ENCODE data around the gene PODXL. TPM values are rescaled to one million over a fixed set of nuclear protein-coding genes. Genes with fewer than 3 reads are reported as not detected.

PODXL gene
- total RNA-seq, 1 experiment from 2014 or later: 1.5 TPM

DNA sequence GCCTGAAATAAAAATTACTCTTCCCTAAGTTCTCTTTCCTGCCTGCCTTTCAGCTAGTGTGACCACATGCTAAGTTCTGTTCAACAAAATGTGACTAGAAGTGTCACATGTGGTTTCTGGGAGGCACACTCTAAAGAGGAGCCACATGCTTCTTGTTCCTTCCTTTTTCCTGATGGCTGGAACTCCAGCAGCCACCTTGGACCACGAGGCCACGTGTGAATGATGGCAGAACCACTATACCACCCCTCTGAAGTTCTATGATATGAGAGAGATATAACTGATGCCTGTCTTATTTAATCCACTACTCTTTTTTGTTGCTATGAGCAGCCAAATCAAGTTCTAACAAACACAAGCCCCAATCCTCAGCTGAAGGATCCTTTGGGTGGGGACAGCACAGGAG, 8.1 kb downstream of the PODXL start:
- H2AFZ ChIP-seq (ENCODE audit: low read length): no peak overlapping the region
- no peaks in the 10 kb centered on the region for H3K36me3 ChIP-seq (ENCODE audit: insufficient read depth, low read length)
- H3K4me1 ChIP-seq (ENCODE audit: low read length): peaks cover 4% of the 10 kb centered on the region
- no peaks in the 10 kb centered on the region for H3K9me3 ChIP-seq (ENCODE audit: low read length)
- no peak for DNase-seq
- H3K79me2 ChIP-seq (ENCODE audit: low read length): no peaks in the 10 kb centered on the region
- no peaks in the 10 kb centered on the region for H3K27me3 ChIP-seq (ENCODE audit: low read length)
- H4K20me1 ChIP-seq (ENCODE audit: insufficient read depth, low read depth, low read length): 0 out of 2 replicates have a peak, but pooled peaks cover 6% of the 10 kb centered on the region
- H3K27ac ChIP-seq (ENCODE audit: low read length): no peak overlapping the region
- no peaks in the 10 kb centered on the region for H3K9me2 ChIP-seq (replicated peaks; ENCODE audit: insufficient read depth, low read length)
- no peak overlapping the region for H3K4me2 ChIP-seq (ENCODE audit: low read depth, low read length, poor library complexity, severe bottlenecking)
- no peak overlapping the region for H3K9ac ChIP-seq (ENCODE audit: low read length)
- no peak overlapping the region for H3K4me3 ChIP-seq (ENCODE audit: low read length)

DNA sequence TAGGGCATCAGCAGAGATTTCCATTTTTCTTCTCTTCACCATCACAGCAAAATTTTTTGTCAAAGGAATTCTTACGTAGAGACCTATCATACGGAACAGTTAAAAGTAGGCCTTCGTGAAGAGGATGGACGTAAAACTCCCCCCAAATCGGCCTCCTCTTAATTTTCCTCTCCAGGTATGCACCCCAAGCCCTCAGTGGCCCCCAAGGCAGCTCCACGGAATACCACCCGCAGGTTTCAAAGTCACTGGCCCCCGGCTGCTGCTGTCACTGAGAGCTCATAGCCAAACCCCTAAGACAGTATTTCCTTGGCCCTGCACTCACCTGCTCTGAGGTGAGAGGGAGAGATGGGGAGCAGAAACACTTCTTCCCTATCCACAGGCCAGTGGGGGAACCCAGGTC, 8.8 kb downstream of the PODXL start:
- H2AFZ ChIP-seq (ENCODE audit: low read length): no peak overlapping the region
- H3K9ac ChIP-seq (ENCODE audit: low read length): no peak overlapping the region
- no peaks in the 10 kb centered on the region for H3K79me2 ChIP-seq (ENCODE audit: low read length)
- no peak overlapping the region for H3K27ac ChIP-seq (ENCODE audit: low read length)
- H3K27me3 ChIP-seq (ENCODE audit: low read length): no peaks in the 10 kb centered on the region
- 0 out of 2 replicates have a peak, but pooled peaks cover 6% of the 10 kb centered on the region for H4K20me1 ChIP-seq (ENCODE audit: insufficient read depth, low read depth, low read length)
- no peaks in the 10 kb centered on the region for H3K4me1 ChIP-seq (ENCODE audit: low read length)
- no peak overlapping the region for H3K4me3 ChIP-seq (ENCODE audit: low read length)
- no peaks in the 10 kb centered on the region for H3K36me3 ChIP-seq (ENCODE audit: insufficient read depth, low read length)
- H3K4me2 ChIP-seq (ENCODE audit: low read depth, low read length, poor library complexity, severe bottlenecking): no peak overlapping the region
- H3K9me3 ChIP-seq (ENCODE audit: low read length): no peaks in the 10 kb centered on the region
- DNase-seq: no peak
- no peaks in the 10 kb centered on the region for H3K9me2 ChIP-seq (replicated peaks; ENCODE audit: insufficient read depth, low read length)

DNA sequence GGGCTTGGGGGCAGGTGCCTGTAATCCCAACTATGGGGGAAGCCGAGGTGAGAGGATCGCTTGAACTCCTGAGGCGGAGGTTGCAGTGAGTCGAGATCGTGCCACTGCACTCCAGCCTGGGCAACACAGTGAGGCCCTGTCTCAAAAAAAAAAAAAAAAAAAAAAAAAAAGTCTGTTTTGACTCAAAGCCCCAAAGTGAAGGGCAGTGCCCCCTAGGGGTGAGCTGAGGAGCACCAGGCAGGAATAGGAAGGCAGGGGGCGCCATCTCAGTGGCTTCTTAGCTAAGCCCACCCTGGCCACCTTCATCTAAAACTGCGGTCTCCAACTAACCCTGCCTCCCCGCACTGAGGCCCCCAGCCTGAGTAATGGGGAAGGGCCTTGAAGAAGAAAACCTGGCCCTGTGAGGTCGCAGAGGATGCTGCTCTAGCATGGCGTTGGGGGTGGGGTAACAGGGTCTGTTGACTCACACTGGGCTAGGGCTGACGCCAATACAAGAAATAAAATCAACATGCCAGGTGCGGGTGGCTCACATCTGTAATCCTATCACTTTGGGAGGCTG, 9.8 kb downstream of the PODXL start:
- Histone ChIP-seq H3K4me1 (ENCODE audit: low read length) (no peaks in the 10 kb centered on the region), H3K4me2 (ENCODE audit: low read depth, low read length, poor library complexity, severe bottlenecking) (no peak overlapping the region), H3K9me3 (ENCODE audit: low read length) (no peaks in the 10 kb centered on the region), H4K20me1 (ENCODE audit: insufficient read depth, low read depth, low read length) (0 out of 2 replicates have a peak, but pooled peaks cover 6% of the 10 kb centered on the region), H3K27me3 (ENCODE audit: low read length) (no peaks in the 10 kb centered on the region), H2AFZ (ENCODE audit: low read length) (no peak overlapping the region), H3K4me3 (ENCODE audit: low read length) (no peak overlapping the region), H3K9ac (ENCODE audit: low read length) (no peak overlapping the region), H3K36me3 (ENCODE audit: insufficient read depth, low read length) (no peaks in the 10 kb centered on the region), H3K9me2 (replicated peaks; ENCODE audit: insufficient read depth, low read length) (no peaks in the 10 kb centered on the region), H3K27ac (ENCODE audit: low read length) (no peak overlapping the region), H3K79me2 (ENCODE audit: low read length) (no peaks in the 10 kb centered on the region)
- DNase-seq: peak; percentile 91

DNA sequence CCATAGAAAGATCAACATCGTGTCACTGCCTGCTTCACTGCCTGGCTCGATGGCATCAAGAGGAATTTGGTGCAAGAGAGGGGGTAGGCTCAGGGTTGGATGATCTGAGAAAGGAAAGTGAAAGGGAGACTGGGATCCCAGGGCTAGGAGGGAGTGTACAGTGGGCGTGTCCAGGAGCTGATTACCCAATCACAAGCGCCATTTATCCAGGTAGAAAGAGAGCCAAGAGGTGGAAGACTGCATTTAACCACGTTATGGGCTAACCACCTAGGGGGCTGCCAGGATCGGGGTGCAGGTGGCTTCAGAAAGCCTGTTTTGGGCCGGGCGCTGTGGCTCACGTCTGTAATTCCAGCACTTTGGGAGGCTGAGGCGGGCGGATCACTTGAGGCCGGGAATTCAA, 10.3 kb downstream of the PODXL start:
- H3K4me3 ChIP-seq (ENCODE audit: low read length): no peak overlapping the region
- H3K9ac ChIP-seq (ENCODE audit: low read length): no peak overlapping the region
- H2AFZ ChIP-seq (ENCODE audit: low read length): no peak overlapping the region
- H3K9me2 ChIP-seq (replicated peaks; ENCODE audit: insufficient read depth, low read length): no peaks in the 10 kb centered on the region
- no peaks in the 10 kb centered on the region for H3K79me2 ChIP-seq (ENCODE audit: low read length)
- H4K20me1 ChIP-seq (ENCODE audit: insufficient read depth, low read depth, low read length): 0 out of 2 replicates have a peak, but pooled peaks cover 6% of the 10 kb centered on the region
- H3K27me3 ChIP-seq (ENCODE audit: low read length): no peaks in the 10 kb centered on the region
- no peaks in the 10 kb centered on the region for H3K9me3 ChIP-seq (ENCODE audit: low read length)
- H3K4me2 ChIP-seq (ENCODE audit: low read depth, low read length, poor library complexity, severe bottlenecking): no peak overlapping the region
- no peaks in the 10 kb centered on the region for H3K4me1 ChIP-seq (ENCODE audit: low read length)
- DNase-seq: no peak
- H3K36me3 ChIP-seq (ENCODE audit: insufficient read depth, low read length): no peaks in the 10 kb centered on the region
- no peak overlapping the region for H3K27ac ChIP-seq (ENCODE audit: low read length)

- no peaks in the 10 kb centered on the region for H3K79me2 ChIP-seq (ENCODE audit: low read length)
- H3K36me3 ChIP-seq (ENCODE audit: insufficient read depth, low read length): no peaks in the 10 kb centered on the region
- H3K4me1 ChIP-seq (ENCODE audit: low read length): no peaks in the 10 kb centered on the region
- DNase-seq: peak; percentile 66
- H3K9ac ChIP-seq (ENCODE audit: low read length): no peak overlapping the region
- H3K27me3 ChIP-seq (ENCODE audit: low read length): no peaks in the 10 kb centered on the region
- 0 out of 2 replicates have a peak, but pooled peaks cover 6% of the 10 kb centered on the region for H4K20me1 ChIP-seq (ENCODE audit: insufficient read depth, low read depth, low read length)
- no peak overlapping the region for H3K27ac ChIP-seq (ENCODE audit: low read length)
- H3K9me2 ChIP-seq (replicated peaks; ENCODE audit: insufficient read depth, low read length): no peaks in the 10 kb centered on the region
- no peak overlapping the region for H3K4me3 ChIP-seq (ENCODE audit: low read length)
- H3K4me2 ChIP-seq (ENCODE audit: low read depth, low read length, poor library complexity, severe bottlenecking): no peak overlapping the region
- H2AFZ ChIP-seq (ENCODE audit: low read length): no peak overlapping the region
- H3K9me3 ChIP-seq (ENCODE audit: low read length): no peaks in the 10 kb centered on the region
Observed at GRCh38 chr7:131544449-131545301, 11.8 kb downstream of the PODXL start.

- Histone ChIP-seq H3K9me3 (ENCODE audit: low read length) (no peaks in the 10 kb centered on the region), H3K79me2 (ENCODE audit: low read length) (no peaks in the 10 kb centered on the region), H3K4me3 (ENCODE audit: low read length) (no peak overlapping the region), H3K9me2 (replicated peaks; ENCODE audit: insufficient read depth, low read length) (no peaks in the 10 kb centered on the region), H3K27me3 (ENCODE audit: low read length) (no peaks in the 10 kb centered on the region), H3K36me3 (ENCODE audit: insufficient read depth, low read length) (no peaks in the 10 kb centered on the region), H3K4me1 (ENCODE audit: low read length) (no peaks in the 10 kb centered on the region), H3K27ac (ENCODE audit: low read length) (no peak overlapping the region), H3K9ac (ENCODE audit: low read length) (no peak overlapping the region), H3K4me2 (ENCODE audit: low read depth, low read length, poor library complexity, severe bottlenecking) (no peak overlapping the region), H4K20me1 (ENCODE audit: insufficient read depth, low read depth, low read length) (0 out of 2 replicates have a peak, but pooled peaks cover 6% of the 10 kb centered on the region), H2AFZ (ENCODE audit: low read length) (no peak overlapping the region)
- DNase-seq: no peak
Observed at GRCh38 chr7:131544021-131544420, 12.4 kb downstream of the PODXL start.

DNA sequence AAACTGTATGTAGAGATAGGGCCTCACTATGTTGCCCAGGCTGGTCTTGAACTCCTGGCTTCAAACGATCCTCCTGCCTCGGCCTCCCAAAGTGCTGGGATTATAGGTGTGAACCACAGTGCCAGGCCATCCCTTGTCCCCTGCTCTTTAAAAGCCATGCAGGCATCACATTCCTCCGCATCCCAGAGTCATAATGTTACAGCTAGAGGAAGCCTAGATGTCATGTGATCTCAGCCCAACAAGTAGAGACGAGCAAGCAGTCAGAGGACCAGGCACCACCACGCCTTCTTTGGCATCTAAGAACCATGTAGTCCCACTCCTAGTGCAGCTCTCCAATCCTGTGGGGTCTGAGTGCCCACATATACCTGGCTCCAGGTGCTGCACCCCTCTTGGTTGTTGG, 13.1 kb downstream of the PODXL start:
- no peaks in the 10 kb centered on the region for H3K79me2 ChIP-seq (ENCODE audit: low read length)

DNA sequence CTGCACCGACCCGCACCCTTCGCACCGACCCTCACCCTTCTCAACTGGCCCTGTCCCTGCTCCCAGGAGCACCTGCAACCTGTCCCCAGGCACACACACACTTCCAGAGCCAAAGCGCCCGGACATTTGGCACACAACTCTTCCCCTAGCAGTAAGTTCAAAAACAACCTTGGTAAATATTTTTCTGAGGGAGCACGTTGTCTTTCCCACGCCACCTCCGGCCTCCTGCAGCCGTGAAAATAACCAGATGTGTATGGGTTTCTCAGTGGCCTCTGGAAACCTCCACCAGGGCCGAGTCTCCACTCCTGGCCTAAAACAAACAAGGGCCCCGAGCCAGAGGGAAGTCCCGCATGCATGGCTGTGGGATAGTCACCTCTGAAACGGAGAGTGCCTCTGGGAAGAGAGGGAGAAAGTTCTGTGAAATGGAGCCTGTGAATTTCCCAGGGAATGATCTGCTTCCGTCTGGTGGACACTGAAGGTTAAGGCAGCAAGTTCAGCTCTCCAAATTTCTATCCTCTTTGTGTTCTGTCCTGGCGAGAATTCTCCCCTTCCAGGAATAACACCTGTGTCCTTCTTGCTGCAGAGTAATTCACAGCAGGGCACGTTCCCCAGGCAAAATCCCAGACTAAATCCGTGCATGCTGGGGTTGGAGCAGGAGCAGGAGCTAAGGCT, 15.8 kb downstream of the PODXL start:
- no peak overlapping the region for H2AFZ ChIP-seq (ENCODE audit: low read length)
- no peaks in the 10 kb centered on the region for H3K9me3 ChIP-seq (ENCODE audit: low read length)
- no peaks in the 10 kb centered on the region for H3K79me2 ChIP-seq (ENCODE audit: low read length)
- peaks cover 3% of the 10 kb centered on the region for H3K4me1 ChIP-seq (ENCODE audit: low read length)
- no peak overlapping the region for H3K27ac ChIP-seq (ENCODE audit: low read length)
- H3K27me3 ChIP-seq (ENCODE audit: low read length): no peaks in the 10 kb centered on the region
- H3K4me3 ChIP-seq (ENCODE audit: low read length): no peak overlapping the region
- H3K9me2 ChIP-seq (replicated peaks; ENCODE audit: insufficient read depth, low read length): no peaks in the 10 kb centered on the region
- no peak overlapping the region for H3K4me2 ChIP-seq (ENCODE audit: low read depth, low read length, poor library complexity, severe bottlenecking)
- DNase-seq: no peak
- H4K20me1 ChIP-seq (ENCODE audit: insufficient read depth, low read depth, low read length): 0 out of 2 replicates have a peak, but pooled peaks cover 6% of the 10 kb centered on the region
- no peaks in the 10 kb centered on the region for H3K36me3 ChIP-seq (ENCODE audit: insufficient read depth, low read length)
- H3K9ac ChIP-seq (ENCODE audit: low read length): no peak overlapping the region

More for the DNA sequence above, 13.1 kb downstream of the PODXL start:
- Histone ChIP-seq H3K27ac (ENCODE audit: low read length) (no peak overlapping the region), H3K9me2 (replicated peaks; ENCODE audit: insufficient read depth, low read length) (no peaks in the 10 kb centered on the region), H3K36me3 (ENCODE audit: insufficient read depth, low read length) (no peaks in the 10 kb centered on the region), H4K20me1 (ENCODE audit: insufficient read depth, low read depth, low read length) (0 out of 2 replicates have a peak, but pooled peaks cover 6% of the 10 kb centered on the region), H3K9ac (ENCODE audit: low read length) (no peak overlapping the region), H3K9me3 (ENCODE audit: low read length) (no peaks in the 10 kb centered on the region), H3K4me1 (ENCODE audit: low read length) (no peaks in the 10 kb centered on the region), H2AFZ (ENCODE audit: low read length) (no peak overlapping the region), H3K4me2 (ENCODE audit: low read depth, low read length, poor library complexity, severe bottlenecking) (no peak overlapping the region), H3K27me3 (ENCODE audit: low read length) (no peaks in the 10 kb centered on the region), H3K4me3 (ENCODE audit: low read length) (no peak overlapping the region)
- no peak for DNase-seq

All from Karpas-422 (cell line).